ENCODE results near the gene ARHGAP35.
"Not testable (repeated sequence)": the region's sequence is repeated elsewhere in the genome, so short reads cannot be mapped to it uniquely, and the experiment has no call there.

The ARHGAP35 gene

DNA sequence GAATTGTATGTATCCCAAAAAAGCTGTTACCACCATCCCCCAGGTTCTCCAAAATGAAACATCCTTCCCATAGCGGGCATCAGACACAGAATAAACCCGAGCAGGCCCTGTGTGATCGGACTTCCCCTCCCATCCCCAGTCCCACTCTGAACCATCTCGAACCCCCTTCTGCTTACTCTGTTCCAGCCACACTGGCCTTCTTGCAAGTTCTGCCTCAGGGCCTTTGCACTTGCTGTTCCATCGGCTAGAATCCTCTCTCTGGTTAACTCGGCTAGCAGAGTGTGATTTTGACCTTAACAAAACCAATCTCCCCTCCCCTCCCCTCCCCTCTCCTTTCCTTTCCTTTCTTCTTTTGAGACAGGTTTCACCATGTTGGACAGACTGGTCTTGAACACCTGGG, 25.8 kb upstream of the ARHGAP35 start:
- Mint-ChIP-seq H3K4me1 (ENCODE audit: low read depth) (peaks cover 2% of the 10 kb centered on the region), H3K4me3 (no peak overlapping the region), H3K27me3 (no peaks in the 10 kb centered on the region), H3K9me3 (no peaks in the 10 kb centered on the region), H3K27ac (no peak overlapping the region), H3K36me3 (ENCODE audit: low read depth) (peaks cover 11% of the 10 kb centered on the region)

DNA sequence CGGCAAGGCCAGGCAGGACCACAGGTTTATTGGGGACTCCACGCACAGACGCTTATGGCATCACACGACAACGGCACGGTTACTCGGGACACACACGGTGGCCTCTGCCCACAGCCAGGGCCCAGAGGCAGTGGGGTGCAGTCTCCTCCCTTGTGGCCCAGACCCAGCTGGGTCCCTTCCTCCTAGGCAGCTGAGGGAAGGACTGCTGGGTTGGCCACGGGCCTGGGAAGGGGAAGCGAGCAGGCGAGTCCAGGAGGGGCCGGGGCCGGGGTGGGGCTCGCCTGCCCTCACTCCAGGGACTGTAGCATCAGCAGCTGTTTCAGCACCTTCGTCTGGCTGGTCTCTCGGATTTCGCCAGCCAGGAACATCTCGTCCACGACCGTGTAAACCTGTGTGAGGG, 22.6 kb upstream of the ARHGAP35 start:
- Mint-ChIP-seq H3K27ac (no peak overlapping the region), H3K4me1 (ENCODE audit: low read depth) (peaks cover 3% of the 10 kb centered on the region), H3K4me3 (no peak overlapping the region), H3K36me3 (ENCODE audit: low read depth) (peaks cover 22% of the 10 kb centered on the region), H3K9me3 (no peaks in the 10 kb centered on the region), H3K27me3 (no peaks in the 10 kb centered on the region)

DNA sequence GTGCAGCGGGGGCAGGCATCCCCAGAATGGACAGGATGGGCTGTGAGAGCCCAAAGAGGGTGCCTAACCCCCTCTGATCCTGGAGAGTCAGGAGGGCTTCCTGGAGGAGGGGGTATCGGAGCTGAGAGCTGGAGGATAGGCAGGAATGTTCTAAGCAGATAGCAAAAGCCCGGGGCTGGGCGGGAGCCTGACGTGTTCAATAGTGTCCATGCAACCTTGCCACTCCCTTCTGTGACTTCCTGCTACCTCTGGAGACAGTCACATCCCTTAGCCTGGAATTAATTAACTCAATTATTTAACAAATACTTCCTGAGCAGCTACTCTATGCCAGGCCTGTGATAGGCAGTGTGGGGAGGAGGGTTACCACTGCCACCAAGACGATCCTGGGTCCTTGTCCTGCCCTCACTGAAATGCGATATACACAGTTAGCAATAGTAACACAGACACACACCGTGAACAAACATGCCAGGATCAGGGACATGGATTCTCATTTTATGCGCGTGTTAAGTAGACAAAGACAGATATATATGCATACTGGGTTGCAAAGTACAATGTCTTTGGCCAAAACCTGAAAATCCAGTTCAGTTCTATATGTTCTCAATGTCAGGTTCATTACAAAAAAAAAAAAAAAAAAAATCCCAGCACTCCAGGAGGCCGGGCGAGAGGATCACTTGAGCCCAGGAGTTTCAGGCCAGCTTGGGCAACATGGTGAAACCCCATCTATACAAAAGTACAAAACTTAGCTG, 20.9 kb upstream of the ARHGAP35 start:
- Mint-ChIP-seq H3K27me3 (no peaks in the 10 kb centered on the region), H3K4me1 (ENCODE audit: low read depth) (peaks cover 3% of the 10 kb centered on the region), H3K36me3 (ENCODE audit: low read depth) (peaks cover 30% of the 10 kb centered on the region), H3K27ac (no peak overlapping the region), H3K4me3 (no peak overlapping the region), H3K9me3 (no peaks in the 10 kb centered on the region)

DNA sequence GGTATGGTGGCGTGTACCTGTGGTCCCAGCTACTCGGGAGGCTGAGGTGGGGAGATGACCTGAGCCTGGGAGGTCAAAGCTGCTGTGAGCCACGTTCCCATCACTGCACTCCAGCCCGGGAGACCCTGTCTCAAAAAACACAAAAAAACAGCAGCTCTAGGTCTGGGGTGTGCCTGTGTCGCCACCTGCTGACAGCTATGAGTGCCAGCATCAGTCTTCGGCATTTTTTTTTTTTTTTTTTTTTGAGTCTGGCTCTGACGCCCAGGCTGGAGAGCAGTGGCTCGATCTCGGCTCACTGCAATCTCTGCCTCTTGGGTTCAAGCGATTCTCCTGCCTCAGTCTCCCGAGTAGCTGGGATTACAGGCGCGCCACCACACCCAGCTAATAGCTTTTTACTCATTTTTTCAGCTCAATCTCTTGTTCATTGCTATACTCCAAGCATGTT, 20.3 kb upstream of the ARHGAP35 start:
- Mint-ChIP-seq H3K27me3 (no peaks in the 10 kb centered on the region), H3K27ac (no peak overlapping the region), H3K36me3 (ENCODE audit: low read depth) (peaks cover 30% of the 10 kb centered on the region), H3K4me1 (ENCODE audit: low read depth) (peaks cover 3% of the 10 kb centered on the region), H3K9me3 (no peaks in the 10 kb centered on the region), H3K4me3 (no peak overlapping the region)

DNA sequence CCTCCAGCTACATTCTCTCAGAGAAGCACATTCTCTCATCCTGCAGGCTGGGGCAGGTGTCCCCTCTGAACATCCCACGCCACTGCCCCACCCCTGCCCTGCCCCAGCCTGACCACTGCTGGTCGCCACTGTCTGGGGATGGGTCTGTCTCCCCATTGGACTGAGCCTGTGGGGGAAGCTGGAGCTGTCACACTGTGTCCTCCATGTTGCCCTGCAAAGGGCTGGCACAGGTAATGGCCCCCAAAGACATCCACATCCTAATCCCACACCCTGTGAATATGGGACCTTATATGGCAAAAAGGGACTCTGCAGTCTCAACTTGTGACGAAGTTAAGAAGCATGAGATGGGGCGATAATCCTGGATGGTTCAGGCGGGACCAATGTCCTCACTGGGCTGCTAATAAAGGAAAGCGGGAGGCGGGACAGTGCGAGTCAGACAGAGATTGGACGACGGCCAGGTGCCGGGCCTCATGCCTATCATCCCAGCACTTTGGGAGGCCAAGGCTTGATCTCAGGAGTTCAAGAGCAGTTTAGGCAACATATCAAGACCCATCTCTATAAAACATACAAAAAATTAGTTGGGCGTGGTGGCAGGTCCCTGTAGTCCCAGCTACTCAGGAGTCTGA, 19.2 kb upstream of the ARHGAP35 start:
- Mint-ChIP-seq H3K36me3 (ENCODE audit: low read depth) (peaks cover 30% of the 10 kb centered on the region), H3K27ac (no peak overlapping the region)

DNA sequence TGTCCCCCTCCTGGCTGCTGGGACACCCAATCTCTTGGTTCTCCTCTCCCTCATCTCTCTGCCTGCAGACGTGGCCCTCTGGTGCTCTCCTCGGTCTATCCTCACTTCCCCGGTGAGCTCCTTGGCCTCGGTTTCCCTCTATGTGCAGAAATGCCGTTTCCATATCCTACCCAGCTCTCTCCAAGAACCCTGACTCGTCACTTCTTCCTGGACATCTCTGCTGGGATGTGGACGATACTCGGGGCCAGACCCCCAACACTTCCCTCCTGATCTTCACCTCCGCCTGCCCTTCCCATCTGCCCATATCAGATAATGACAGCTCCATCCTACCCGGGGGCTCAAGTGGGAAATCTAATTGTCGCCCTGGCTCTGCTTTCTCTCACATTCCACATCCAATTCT, 18.0 kb upstream of the ARHGAP35 start:
- Mint-ChIP-seq H3K4me3 (no peak overlapping the region), H3K27me3 (no peaks in the 10 kb centered on the region), H3K36me3 (ENCODE audit: low read depth) (peaks cover 26% of the 10 kb centered on the region), H3K27ac (peak overlapping the region; percentile 43), H3K4me1 (ENCODE audit: low read depth) (peaks cover 3% of the 10 kb centered on the region), H3K9me3 (no peaks in the 10 kb centered on the region)

More for the DNA sequence above, 19.2 kb upstream of the ARHGAP35 start:
- H3K9me3 Mint-ChIP-seq: no peaks in the 10 kb centered on the region
- H3K4me1 Mint-ChIP-seq (ENCODE audit: low read depth): peaks cover 3% of the 10 kb centered on the region
- H3K4me3 Mint-ChIP-seq: no peak overlapping the region
- H3K27me3 Mint-ChIP-seq: no peaks in the 10 kb centered on the region

DNA sequence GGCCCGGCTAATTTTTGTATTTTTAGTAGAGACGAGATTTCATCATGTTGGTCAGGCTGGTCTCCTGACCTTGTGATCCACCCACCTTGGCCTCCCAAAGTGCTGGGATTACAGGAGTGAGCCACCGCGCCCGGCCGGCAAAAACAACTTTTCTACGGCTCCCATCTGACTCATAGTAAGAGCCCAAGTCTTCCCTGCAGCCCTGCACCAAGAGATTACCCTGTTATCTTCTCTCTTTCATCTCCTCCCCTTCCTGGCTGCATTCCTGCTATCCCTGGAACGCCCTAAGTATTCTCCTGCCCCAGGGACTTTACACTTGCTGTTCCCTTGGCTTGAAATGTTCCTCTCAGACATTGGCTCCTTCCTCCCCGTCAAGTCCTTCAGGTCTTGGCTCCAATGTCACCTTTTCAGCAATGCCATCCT, 16.7 kb upstream of the ARHGAP35 start:
- Mint-ChIP-seq H3K4me3 (no peak overlapping the region), H3K9me3 (no peaks in the 10 kb centered on the region), H3K4me1 (ENCODE audit: low read depth) (peaks cover 5% of the 10 kb centered on the region), H3K36me3 (ENCODE audit: low read depth) (peaks cover 19% of the 10 kb centered on the region), H3K27me3 (no peaks in the 10 kb centered on the region), H3K27ac (no peak overlapping the region)

DNA sequence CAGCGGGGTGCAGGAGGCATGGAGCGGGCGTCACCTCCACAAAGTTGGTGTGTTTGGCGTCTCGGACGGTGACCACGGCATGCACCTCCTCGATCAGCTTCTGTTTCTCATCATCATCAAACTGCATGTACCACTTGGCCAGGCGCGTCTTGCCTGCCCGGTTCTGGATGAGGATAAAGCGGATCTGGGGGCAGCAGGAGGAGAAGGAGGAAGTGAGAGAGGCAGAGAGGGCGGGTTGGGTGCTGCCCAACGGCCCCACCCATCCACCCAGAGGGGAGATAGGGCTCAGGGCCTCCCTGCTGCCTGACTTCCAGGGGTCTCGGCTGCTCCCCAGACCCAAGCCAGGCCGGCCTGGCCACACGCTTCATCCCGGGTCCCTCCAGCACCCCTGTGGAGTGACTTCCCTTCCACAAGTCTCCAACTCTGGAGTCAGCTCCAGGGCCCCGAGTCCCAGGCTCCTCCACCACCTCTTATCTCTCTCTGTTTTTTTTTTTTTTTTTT, 14.8 kb upstream of the ARHGAP35 start:
- H3K27ac Mint-ChIP-seq: no peak overlapping the region
- H3K4me3 Mint-ChIP-seq: no peak overlapping the region
- H3K27me3 Mint-ChIP-seq: no peaks in the 10 kb centered on the region
- H3K4me1 Mint-ChIP-seq (ENCODE audit: low read depth): peaks cover 17% of the 10 kb centered on the region
- peaks cover 19% of the 10 kb centered on the region for H3K36me3 Mint-ChIP-seq (ENCODE audit: low read depth)
- H3K9me3 Mint-ChIP-seq: no peaks in the 10 kb centered on the region

DNA sequence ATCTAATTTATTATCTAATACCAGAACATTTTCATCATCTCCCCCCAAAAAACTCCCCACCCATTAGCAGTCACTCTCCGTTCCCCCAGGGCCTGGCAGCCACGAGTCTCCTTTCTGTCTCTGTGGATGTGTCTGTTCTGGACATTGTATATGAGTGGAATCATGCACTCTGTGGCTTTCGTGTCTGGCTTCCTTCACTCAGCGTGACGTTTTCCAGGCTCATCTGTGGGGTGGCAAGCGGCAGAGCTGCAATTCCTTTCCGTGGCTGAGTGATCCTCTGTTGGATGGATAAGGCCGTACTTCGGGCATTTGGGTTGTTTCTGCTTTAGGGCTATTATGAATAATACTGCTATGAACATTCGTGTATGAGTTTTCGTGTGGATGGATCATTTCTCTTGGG, 13.3 kb upstream of the ARHGAP35 start:
- H3K4me3 Mint-ChIP-seq: no peak overlapping the region
- H3K27ac Mint-ChIP-seq: no peak overlapping the region
- H3K9me3 Mint-ChIP-seq: no peaks in the 10 kb centered on the region
- peaks cover 14% of the 10 kb centered on the region for H3K36me3 Mint-ChIP-seq (ENCODE audit: low read depth)
- H3K27me3 Mint-ChIP-seq: no peaks in the 10 kb centered on the region
- peaks cover 17% of the 10 kb centered on the region for H3K4me1 Mint-ChIP-seq (ENCODE audit: low read depth)

DNA sequence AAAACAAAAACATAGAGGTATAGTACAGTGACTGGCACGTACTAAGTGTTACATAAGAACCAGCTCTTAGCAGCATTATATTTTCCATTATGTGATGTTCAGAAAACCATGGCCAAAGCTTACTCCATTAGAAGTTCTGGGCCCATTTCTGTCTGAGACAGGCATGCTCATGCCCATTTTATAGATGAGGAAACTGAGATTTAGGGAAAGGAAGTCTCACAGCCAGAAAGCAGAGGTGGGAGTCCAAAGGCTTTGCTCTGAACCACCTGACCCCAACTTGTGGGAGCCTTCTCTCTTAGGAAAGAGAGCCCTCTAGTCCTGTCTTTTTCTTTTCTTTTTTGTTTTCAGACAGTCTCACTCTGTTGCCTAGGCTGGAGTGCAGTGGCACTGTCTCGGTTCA, 12.4 kb upstream of the ARHGAP35 start:
- Mint-ChIP-seq H3K4me1 (ENCODE audit: low read depth) (peaks cover 17% of the 10 kb centered on the region), H3K4me3 (no peak overlapping the region)

DNA sequence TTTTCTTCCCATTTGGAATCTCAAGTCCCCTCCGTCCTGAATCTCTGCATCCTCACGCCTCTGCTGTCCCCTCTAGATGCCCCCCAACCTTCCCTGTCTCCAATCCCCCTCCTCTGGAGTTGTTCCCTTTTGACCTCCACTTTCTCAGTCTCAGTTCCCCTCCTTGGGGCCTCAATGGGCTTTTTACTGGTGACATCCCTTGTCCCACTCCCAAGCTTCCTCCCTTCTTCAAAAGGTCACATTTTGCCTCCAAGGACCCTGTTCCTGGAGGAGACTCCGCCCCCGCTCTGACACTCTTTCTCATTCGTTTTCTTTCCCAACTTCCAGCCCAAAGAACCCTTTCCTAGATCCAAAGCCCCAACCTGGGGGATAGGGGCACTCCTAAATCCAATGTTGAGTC, 11.2 kb upstream of the ARHGAP35 start:
- H3K4me1 Mint-ChIP-seq (ENCODE audit: low read depth): peaks cover 17% of the 10 kb centered on the region
- peak overlapping the region; percentile 89 for H3K27ac Mint-ChIP-seq
- H3K4me3 Mint-ChIP-seq: peak overlapping the region; percentile 93

More for the DNA sequence above, 12.4 kb upstream of the ARHGAP35 start:
- H3K36me3 Mint-ChIP-seq (ENCODE audit: low read depth): peaks cover 6% of the 10 kb centered on the region
- no peaks in the 10 kb centered on the region for H3K27me3 Mint-ChIP-seq
- no peaks in the 10 kb centered on the region for H3K9me3 Mint-ChIP-seq
- H3K27ac Mint-ChIP-seq: no peak overlapping the region

DNA sequence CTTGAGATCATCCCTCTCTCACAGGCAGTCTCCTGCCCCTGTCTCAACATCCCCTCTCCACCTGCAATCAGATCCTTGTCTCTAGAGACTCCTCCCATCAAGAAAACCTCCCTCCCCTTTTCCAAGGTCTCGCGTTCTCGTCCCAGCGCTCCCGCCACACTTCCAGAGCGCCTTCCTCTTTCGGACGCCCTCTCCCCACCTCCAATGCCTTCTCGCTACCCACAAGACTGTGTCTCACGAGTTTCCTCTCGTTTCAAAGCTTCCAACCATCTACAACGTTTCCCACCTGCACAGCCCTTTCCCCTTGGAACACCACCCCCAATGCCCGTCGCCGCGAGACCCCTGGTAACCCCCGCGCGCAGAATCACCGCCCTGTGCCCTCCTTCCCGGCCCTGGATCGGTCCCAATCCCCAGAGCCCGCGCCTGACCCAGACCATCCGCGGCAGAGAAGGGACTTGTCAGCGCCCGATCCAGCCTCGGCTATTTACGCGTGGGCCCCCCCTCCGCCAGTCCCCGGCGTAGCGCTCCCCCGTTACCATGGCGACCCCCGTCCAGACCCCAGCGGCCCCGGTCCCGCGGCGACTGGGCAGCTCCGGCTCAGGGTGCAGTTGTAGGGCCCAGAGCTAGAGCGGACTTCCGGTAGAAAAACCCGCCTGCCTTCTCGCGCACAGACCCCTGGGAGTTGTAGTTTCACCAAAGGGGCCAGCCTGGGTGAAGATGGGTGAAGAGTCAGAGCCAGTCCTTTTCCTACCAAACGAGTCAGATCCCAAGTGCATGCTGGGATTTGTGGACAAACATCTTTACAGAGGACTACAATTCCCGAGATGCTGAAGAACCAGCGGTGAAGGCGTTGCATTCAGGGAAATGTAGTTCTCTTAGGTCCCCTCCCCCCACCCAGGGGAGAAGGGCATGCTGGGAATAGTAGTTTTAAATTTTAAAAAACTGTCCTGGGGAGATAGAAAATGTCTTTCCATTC, 10.3 kb upstream of the ARHGAP35 start, which contains the start of gene AP2S1:
Gene AP2S1, minus strand, starts transcription at position 619 of the 976 bp plus-strand sequence. Its CDS starts 80 bp downstream, at position 539.
- Mint-ChIP-seq H3K27ac (peak within 1 kb of the TSS; percentile 89), H3K4me3 (peak within 1 kb of the TSS; percentile 93), H3K4me1 (ENCODE audit: low read depth) (peaks cover 19% of the 10 kb centered on the region), H3K27me3 (no peaks in the 10 kb centered on the region), H3K9me3 (no peaks in the 10 kb centered on the region), H3K36me3 (ENCODE audit: low read depth) (no peaks in the 10 kb centered on the region)

More for the DNA sequence above, 11.2 kb upstream of the ARHGAP35 start:
- Mint-ChIP-seq H3K36me3 (ENCODE audit: low read depth) (no peaks in the 10 kb centered on the region), H3K27me3 (no peaks in the 10 kb centered on the region), H3K9me3 (no peaks in the 10 kb centered on the region)

DNA sequence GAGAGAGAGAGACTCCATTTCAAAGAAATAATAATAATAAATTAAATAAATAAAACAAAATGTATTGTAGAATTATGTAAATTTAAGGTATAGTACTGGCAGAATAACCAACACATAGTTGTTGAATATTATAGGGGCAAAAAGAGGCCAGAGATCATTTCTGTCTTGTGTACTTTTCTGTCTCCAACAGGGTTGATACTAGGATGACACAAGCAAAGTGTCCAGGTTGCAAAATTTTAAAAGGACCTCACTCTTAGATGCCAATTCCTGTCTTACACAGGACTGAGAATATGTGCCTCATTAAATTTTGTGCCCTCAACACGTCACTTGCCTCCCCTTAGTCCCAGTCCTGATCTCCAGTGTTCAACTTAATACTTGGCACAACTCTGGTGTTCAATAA, 8.0 kb upstream of the ARHGAP35 start:
- H3K4me1 Mint-ChIP-seq (ENCODE audit: low read depth): peaks cover 39% of the 10 kb centered on the region
- H3K4me3 Mint-ChIP-seq: no peak overlapping the region
- no peaks in the 10 kb centered on the region for H3K9me3 Mint-ChIP-seq
- H3K27ac Mint-ChIP-seq: no peak overlapping the region
- no peaks in the 10 kb centered on the region for H3K27me3 Mint-ChIP-seq
- H3K36me3 Mint-ChIP-seq (ENCODE audit: low read depth): no peaks in the 10 kb centered on the region

DNA sequence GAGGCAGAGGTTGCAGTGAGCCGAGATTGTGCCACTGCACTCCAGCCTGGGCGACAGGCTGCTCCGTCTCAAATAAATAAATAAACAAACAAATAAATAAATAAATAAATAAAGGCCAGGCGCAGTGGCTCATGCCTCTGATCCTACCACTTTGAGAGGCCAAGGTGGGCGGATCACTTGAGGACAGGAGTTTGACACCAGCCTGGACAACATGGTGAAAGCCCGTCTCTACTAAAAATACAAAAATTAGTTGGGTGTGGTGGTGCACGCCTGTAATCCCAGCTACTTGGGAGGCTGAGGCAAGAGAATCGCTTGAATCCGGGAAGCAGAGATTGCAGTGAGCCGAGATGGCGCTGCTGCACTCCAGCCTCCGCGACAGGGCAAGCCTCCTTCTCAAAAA, 6.1 kb upstream of the ARHGAP35 start:
- not testable (repeated sequence) for H3K36me3 Mint-ChIP-seq (ENCODE audit: low read depth); H3K27me3 Mint-ChIP-seq; H3K27ac Mint-ChIP-seq; H3K9me3 Mint-ChIP-seq; H3K4me3 Mint-ChIP-seq
- peaks cover 37% of the 10 kb centered on the region for H3K4me1 Mint-ChIP-seq (ENCODE audit: low read depth)

Data from stimulated activated naive CD8-positive, alpha-beta T cell treated with anti-CD3 and anti-CD28 coated beads, Interleukin-15, Interleukin-2, amounts not matched to agents 100 ng/mL and 50 ng/mL, for 24 hours (primary cell).